Measurements from ENCODE around the gene MMEL1.

DNA sequence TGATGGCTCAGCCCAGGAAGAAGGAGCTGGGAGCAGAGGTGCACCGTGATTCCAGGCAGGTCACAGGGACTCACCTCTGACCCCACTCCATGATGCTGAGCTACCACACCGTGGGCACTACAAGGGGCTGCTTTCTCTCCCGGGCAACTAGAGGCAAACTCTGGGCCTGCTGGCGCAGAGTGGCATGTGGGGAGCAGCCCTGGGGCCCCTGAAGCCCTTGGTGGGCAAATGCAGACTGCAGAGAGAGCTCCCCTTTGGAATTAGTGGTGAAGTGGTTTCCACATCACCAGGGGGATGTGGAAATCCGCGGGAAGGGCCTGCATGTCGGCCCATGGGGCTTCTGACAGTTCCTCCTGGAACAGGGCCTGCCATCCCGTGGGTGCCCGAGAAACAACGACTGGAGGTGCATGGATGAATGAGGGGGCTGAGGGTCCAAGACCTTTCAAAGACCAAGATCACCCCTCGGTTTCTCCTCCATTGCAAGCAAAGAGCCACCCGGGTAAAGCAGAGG lies 11.8 kb upstream of the MMEL1 start:
- TF ChIP-seq, protein P1, sequence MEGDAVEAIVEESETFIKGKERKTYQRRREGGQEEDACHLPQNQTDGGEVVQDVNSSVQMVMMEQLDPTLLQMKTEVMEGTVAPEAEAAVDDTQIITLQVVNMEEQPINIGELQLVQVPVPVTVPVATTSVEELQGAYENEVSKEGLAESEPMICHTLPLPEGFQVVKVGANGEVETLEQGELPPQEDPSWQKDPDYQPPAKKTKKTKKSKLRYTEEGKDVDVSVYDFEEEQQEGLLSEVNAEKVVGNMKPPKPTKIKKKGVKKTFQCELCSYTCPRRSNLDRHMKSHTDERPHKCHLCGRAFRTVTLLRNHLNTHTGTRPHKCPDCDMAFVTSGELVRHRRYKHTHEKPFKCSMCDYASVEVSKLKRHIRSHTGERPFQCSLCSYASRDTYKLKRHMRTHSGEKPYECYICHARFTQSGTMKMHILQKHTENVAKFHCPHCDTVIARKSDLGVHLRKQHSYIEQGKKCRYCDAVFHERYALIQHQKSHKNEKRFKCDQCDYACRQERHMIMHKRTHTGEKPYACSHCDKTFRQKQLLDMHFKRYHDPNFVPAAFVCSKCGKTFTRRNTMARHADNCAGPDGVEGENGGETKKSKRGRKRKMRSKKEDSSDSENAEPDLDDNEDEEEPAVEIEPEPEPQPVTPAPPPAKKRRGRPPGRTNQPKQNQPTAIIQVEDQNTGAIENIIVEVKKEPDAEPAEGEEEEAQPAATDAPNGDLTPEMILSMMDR (conservative IDR thresholded peaks at IDR 0.05), result no peak
- TF ChIP-seq EZH2 (IDR thresholded peaks at IDR 0.05; ENCODE audit: low read depth), result no peak

All from PC-9 (cell line).